Adipose tissue (tissue), 3 donors: ENCODE data around the gene TRAPPC3L. TPM values are rescaled to one million over a fixed set of nuclear protein-coding genes. Genes with fewer than 3 reads are reported as not detected.

Experiments used
- H3K27ac ChIP-seq: one replicate; pipeline ENCODE4 v1.5.1; 2013; ENCODE audit warnings: low read depth, low read length
- WGBS, 3 donors: extraction: QIAGEN DNeasy Blood & Tissue Kit; methylation state at CpG; one replicate each; pipeline ENCODE4 v1.1.7; 2013; 5-methylcytosine and 5-hydroxymethylcytosine counted together
- polyA plus RNA-seq, 3 donors: library from polyadenylated mRNA; stranded (reverse); fragments of 200-250 nt; gene quantifications; one replicate each; pipeline ENCODE4 v1.2.3, GENCODE V29; 2013
- donor health status: healthy with polysubstance abuse.
- donor health status: Bipolar disorder and iron deficiency.
- donor health status: healthy.

The TRAPPC3L gene
- polyA plus RNA-seq, 3 donors, result 0.02 to 0.45 (median 0.06) TPM

GRCh38 chr6:116561377-116562018 is 16.0 kb upstream of the TRAPPC3L start:
- H3K27ac ChIP-seq, result no peak overlapping the region
- 43 to 48% (median 47%) methylated on average over 9 of the region's 9 CpGs for WGBS, 3 donors

GRCh38 chr6:116560130-116560529 is 14.6 kb upstream of the TRAPPC3L start:
- WGBS, 3 donors, result 75 to 80% (median 77%) methylated on average over 2 of the region's 2 CpGs
- no peak overlapping the region for H3K27ac ChIP-seq

DNA sequence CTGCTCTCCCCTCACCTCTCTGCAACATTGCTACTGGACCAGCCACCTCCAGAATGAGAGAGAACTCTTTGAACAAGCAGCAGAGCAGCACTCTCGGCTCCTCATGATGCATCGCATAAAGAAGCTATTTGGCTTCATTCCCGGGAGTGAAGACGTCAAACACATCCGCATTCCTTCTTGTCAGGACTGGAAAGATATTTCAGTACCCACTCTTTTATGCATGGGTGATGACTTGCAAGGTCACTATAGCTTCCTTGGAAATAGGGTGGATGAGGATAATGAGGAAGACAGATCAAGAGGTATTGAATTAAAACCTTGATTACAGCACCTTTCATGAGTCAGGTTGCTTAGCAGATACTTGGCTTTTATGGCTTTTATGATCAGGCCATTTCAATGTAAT is 12.4 kb upstream of the TRAPPC3L start:
- WGBS, 3 donors, result 23 to 49% (median 36%) methylated on average over 5 of the region's 5 CpGs
- no peak overlapping the region for H3K27ac ChIP-seq

DNA sequence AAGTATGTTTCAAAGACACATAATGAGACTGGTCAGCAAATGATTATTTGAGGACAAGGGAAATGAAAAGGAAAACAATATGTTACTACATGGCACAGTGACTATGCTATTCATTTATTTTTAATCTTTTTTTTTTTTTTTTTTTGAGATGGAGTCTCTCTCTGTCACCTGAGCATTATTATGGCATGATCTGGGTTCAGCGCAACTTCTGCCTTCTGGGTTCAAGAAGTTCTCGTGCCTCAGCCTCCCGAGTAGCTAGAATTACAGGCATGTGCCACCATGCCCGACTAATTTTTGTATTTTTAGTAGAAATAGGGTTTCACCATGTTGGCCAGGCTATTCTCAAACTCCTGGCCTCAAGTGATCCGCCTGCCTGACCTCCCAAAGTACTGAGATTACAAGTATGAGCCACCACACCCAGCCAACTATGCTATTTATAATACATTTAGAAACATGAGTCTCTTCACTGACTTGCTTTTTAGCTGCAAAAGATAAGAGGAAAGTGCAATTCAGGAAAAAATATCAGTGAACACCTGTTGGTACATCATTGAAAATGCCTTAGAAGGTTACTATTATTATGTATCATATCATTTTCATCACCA is 11.4 kb upstream of the TRAPPC3L start:
- no peak overlapping the region for H3K27ac ChIP-seq
- 87 to 94% (median 88%) methylated on average over 5 of the region's 5 CpGs for WGBS, 3 donors

GRCh38 chr6:116556065-116556464 is 10.6 kb upstream of the TRAPPC3L start:
- no peak overlapping the region for H3K27ac ChIP-seq
- 63 to 97% (median 70%) methylated on average over 1 of the region's 1 CpG for WGBS, 3 donors

DNA sequence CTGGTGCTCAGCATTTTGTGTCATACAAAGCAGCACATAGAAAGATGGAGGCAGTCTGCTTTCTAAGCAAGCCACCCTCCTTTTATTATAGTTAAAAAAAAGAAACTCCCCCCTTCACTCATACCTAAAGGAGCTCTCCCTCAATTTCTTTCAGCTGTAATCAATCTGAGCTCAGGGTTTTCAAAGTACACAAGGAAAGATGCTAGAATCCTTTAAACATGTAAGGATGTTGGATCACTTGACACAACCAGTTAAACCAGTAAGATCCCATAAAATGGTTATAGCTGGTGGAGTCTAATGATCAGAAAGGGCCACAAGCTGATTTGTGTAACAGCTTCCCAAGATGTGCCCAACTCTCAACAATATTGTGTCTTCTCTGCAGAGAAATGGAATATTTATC is 8.0 kb upstream of the TRAPPC3L start, which contains the start of gene CALHM4:
Gene CALHM4, plus strand, starts transcription at position 301 of the 400 bp plus-strand sequence. Its CDS starts 43 bp downstream, at position 344.
- no peak within 1 kb of the TSS for H3K27ac ChIP-seq

DNA sequence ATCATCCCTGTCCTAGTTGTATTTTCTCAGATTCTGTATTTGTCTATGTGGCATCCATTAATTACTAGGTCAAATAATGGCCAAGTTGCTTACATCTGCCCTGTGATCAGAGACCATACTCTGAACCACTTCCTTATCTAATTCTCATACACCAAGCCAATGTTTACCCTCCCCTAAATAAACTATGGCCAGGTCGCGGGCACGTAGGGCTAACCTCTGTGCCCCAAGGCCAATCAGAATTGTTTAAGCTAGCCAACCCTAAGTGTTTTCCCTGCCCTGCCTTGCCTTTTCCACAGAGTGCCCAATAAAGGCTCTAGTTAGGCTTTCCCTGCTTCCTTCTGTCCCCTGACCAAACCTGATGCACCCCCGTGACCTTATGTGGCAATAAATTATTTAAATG is 5.3 kb upstream of the TRAPPC3L start:
- no peak overlapping the region for H3K27ac ChIP-seq
- WGBS, 3 donors, result 25 to 58% (median 46%) methylated on average over 4 of the region's 4 CpGs

- 87 to 92% (median 87%) methylated on average over 6 of the region's 6 CpGs for WGBS, 3 donors
- H3K27ac ChIP-seq, result no peak overlapping the region
These were observed 1.9 kb upstream of the TRAPPC3L start for GRCh38 chr6:116547358-116547757.

- H3K27ac ChIP-seq, result no peak overlapping the region
These were observed 2.3 kb downstream of the TRAPPC3L start for GRCh38 chr6:116543149-116543548.

DNA sequence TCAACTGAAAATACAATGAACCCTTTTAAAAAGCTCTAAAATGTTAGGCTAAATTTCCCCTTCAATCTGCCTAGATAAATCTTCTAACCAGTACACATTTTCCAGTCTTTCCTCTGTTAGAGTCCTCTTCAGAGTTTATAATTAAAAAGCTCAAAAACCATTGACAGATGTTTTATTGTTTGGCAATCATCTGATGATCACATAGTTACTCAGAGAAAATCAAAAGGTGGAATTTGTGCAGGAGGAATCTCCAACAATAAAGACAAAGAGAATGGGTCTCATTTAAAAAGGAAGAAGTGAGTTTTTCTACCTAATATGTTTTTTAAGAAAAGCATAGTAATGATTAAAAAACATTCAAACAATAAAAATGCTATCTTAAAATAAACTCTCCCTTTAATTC is 3.1 kb downstream of the TRAPPC3L start:
- H3K27ac ChIP-seq, result no peak overlapping the region

GRCh38 chr6:116536216-116536621 is 9.3 kb downstream of the TRAPPC3L start:
- H3K27ac ChIP-seq, result no peak overlapping the region
- WGBS, 3 donors, result 14 to 16% (median 16%) methylated on average over 4 of the region's 4 CpGs

- H3K27ac ChIP-seq, result no peak overlapping the region
These were observed 10.4 kb downstream of the TRAPPC3L start for GRCh38 chr6:116535109-116535508.

DNA sequence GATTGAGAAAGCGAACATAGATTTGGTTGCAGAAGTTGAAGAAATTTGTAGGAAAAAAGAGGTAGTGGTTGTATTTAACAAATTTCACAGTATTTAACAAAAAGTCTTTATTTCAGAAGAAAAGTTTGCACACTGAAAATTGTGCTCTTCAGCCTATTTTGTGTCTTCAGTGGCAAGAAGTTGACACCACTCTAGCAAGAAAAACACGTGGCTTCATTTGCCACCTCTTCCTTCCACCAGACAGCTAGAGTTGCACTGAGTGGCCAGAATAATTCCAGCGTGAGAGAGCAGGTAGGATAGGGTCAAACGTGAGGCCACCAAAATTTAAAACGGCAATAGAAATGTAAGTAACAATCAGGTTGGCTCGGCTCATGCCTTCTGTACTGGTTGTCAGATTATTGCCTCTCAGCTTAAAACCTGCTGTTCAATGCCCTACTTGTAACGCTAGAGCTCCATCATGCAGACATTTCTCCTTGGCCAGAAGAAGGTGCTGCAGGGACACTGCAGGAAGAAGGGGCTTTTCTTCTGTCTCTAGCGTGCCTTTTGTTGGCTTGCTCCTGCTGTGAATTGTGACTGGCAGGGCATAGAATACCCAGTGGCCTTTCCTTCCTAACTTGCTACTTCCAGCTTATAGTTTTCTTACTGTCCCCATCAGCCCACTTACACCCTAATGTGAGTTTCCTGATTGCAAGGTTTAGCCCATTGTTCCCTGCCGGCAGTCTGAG is 12.1 kb downstream of the TRAPPC3L start:
- WGBS, 3 donors, result 53 to 68% (median 66%) methylated on average over 9 of the region's 9 CpGs
- H3K27ac ChIP-seq, result no peak overlapping the region

DNA sequence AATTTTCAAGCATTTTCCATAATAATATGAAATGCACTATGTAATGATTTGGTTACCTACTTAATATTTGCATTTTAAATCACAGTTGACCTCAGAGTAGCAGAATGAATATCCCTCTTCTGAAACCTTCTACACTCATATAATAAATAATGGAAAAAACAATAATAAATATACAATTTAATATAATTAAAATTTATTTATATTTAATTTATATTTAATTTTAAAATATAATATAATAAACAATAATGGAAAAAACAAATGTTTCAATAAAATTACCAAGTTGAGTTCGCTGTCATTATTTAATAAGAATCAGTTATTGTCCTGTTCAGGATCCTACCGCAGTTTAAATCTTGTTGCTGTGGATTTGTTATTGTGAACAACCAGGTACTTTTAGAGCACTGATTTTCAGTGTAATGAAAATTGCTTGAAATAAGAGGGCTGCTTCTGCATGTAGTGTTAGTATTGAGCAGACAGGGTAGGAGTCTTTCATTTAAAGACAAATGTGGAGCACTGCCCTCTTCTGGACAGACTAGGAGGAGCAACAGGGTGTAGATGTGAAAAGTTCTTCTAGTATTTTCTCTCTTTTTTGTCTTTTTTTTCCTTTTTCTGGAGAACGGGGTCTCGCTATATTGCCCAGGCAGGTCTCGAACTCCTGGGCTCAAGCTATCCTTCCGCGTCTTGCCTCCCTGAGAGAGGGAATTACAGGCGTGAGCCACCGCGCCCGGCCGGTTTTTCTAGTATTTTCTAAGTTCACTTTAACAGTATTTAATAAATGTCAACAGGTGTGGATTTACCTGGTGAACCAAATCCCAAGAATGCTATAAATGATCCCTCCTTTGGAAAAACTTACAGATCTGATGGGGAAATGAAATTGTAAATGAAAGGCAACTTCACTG is 13.6 kb downstream of the TRAPPC3L start:
- 76 to 85% (median 80%) methylated on average over 12 of the region's 12 CpGs for WGBS, 3 donors
- no peak overlapping the region for H3K27ac ChIP-seq

DNA sequence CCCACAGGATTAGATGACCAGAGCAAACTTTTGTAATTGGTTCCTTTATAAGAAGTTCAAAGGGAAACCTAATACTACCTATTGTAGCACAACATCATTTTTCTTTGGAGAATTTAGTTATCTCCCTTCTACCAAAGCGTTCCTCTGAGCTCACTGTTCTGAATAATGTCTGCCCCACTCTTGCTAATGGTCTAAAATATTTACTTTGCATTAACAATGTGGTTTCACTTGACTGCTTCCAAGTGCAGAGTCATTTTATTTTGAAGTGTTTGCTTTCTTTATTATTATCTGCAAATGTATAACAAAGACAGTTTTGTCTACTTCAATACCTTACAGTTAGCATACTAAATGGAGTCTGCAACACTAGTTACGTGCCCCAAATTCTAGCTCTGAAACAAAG is 15.0 kb downstream of the TRAPPC3L start:
- WGBS, 3 donors, result 72 to 91% (median 79%) methylated on average over 2 of the region's 2 CpGs
- no peak overlapping the region for H3K27ac ChIP-seq

GRCh38 chr6:116529466-116530290 is 15.8 kb downstream of the TRAPPC3L start:
- no peak overlapping the region for H3K27ac ChIP-seq
- WGBS, 3 donors, result 63 to 78% (median 73%) methylated on average over 3 of the region's 3 CpGs

DNA sequence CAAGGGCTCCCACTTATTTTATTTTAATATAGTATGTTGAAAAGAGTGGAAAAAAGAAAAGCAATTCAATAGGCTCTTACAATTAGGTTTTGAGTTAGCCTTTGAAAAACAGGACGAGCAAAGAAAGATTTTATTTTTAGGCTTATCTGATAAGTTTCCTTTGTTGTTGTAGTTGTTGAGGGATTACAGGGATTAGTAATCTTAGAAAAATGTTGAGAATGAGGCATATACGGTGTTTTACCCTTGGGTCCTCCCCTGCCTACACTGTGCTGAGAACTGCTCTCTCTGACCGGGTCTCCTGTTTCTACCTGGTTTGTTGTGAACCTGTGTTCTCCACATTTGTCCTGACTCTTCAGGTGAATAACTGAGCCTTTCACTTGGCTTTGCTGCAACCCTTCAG is 16.7 kb downstream of the TRAPPC3L start:
- H3K27ac ChIP-seq, result no peak overlapping the region
- WGBS, 3 donors, result 51 to 60% (median 55%) methylated on average over 3 of the region's 3 CpGs

DNA sequence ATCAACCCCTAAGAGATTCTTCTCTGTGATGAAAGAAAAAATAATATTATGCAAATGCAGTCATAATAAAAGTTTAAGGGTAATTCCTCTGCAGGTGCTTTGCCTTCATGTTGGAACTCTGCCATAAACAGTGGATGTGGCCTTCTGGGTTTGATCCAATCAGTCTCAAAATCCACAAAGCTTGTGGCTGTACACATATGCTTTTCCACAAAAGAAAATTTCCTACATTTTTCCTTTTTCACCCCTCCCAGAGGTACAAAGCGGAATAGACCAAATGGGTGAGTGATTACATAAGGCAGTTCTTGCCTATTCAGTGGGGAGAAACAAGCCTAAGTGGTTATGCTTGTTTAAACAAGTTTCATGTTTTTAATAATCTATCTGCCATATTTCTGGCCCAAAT is 17.4 kb downstream of the TRAPPC3L start:
- no peak overlapping the region for H3K27ac ChIP-seq
- 86 to 94% (median 88%) methylated on average over 1 of the region's 1 CpG for WGBS, 3 donors
